ENCODE results near the gene RTRAF. TPM values are rescaled to one million over a fixed set of nuclear protein-coding genes. Genes with fewer than 3 reads are reported as not detected.

RTRAF gene
- polyA plus RNA-seq, 1 donor from 2014 or later: 119 TPM

- Histone ChIP-seq H2AFZ (ENCODE audit: low read depth, low read length) (no peak overlapping the region), H3K9ac (ENCODE audit: low read length) (no peak overlapping the region), H3K4me2 (ENCODE audit: low read length) (no peak overlapping the region)
Observed at GRCh38 chr14:52032204-52032801, 43.0 kb downstream of the RTRAF start.

GRCh38 chr14:52033101-52033642, 43.8 kb downstream of the RTRAF start:
- no peaks in the 10 kb centered on the region for H3K36me3 ChIP-seq (ENCODE audit: insufficient read depth, low read length)
- no peak overlapping the region for H3K27ac ChIP-seq (ENCODE audit: low read length)
- TF ChIP-seq SMC3 (conservative IDR thresholded peaks at IDR 0.05; ENCODE audit: poor library complexity) (no peak), POLR2AphosphoS5 (IDR thresholded peaks at IDR 0.05) (no peak), REST (IDR thresholded peaks at IDR 0.05; ENCODE audit: borderline replicate concordance) (no peak), RAD21 (conservative IDR thresholded peaks at IDR 0.05) (no peak), TAF1 (IDR thresholded peaks at IDR 0.05; ENCODE audit: low read depth) (no peak), MXI1 (conservative IDR thresholded peaks at IDR 0.05; ENCODE audit: poor library complexity, severe bottlenecking) (no peak), EZH2 (IDR thresholded peaks at IDR 0.05; ENCODE audit: borderline replicate concordance, insufficient read depth, low read length, poor library complexity, severe bottlenecking) (no peak), EP300 (conservative IDR thresholded peaks at IDR 0.05; ENCODE audit: poor library complexity, severe bottlenecking) (no peak)
- H4K20me1 ChIP-seq (ENCODE audit: insufficient read depth): no peaks in the 10 kb centered on the region
- no peaks in the 10 kb centered on the region for H3K9me3 ChIP-seq (ENCODE audit: low read length)
- no peak overlapping the region for H3K4me2 ChIP-seq (ENCODE audit: low read length)
- H3K9me2 ChIP-seq (ENCODE audit: insufficient read depth, low read length): no peaks in the 10 kb centered on the region
- H2AFZ ChIP-seq (ENCODE audit: low read depth, low read length): no peak overlapping the region
- H3K79me2 ChIP-seq (replicated peaks; ENCODE audit: insufficient read depth, low read length): no peaks in the 10 kb centered on the region
- H3K27me3 ChIP-seq (ENCODE audit: insufficient read depth, low read depth, low read length): no peaks in the 10 kb centered on the region
- H3K9ac ChIP-seq (ENCODE audit: low read length): no peak overlapping the region
- no peaks in the 10 kb centered on the region for H3F3A ChIP-seq (ENCODE audit: insufficient read depth, low read length, poor library complexity, severe bottlenecking)
- H3K4me3 ChIP-seq (ENCODE audit: low read length): no peak overlapping the region

More at GRCh38 chr14:52032204-52032801, 43.0 kb downstream of the RTRAF start:
- Histone ChIP-seq H3F3A (ENCODE audit: insufficient read depth, low read length, poor library complexity, severe bottlenecking) (no peaks in the 10 kb centered on the region), H3K4me3 (ENCODE audit: low read length) (no peak overlapping the region), H4K20me1 (ENCODE audit: insufficient read depth) (no peaks in the 10 kb centered on the region), H3K27ac (ENCODE audit: low read length) (no peak overlapping the region), H3K27me3 (ENCODE audit: insufficient read depth, low read depth, low read length) (no peaks in the 10 kb centered on the region), H3K9me2 (ENCODE audit: insufficient read depth, low read length) (no peaks in the 10 kb centered on the region), H3K9me3 (ENCODE audit: low read length) (no peaks in the 10 kb centered on the region), H3K79me2 (replicated peaks; ENCODE audit: insufficient read depth, low read length) (no peaks in the 10 kb centered on the region), H3K36me3 (ENCODE audit: insufficient read depth, low read length) (no peaks in the 10 kb centered on the region)
- TF ChIP-seq REST (IDR thresholded peaks at IDR 0.05; ENCODE audit: borderline replicate concordance): no peak
- no peak for TF ChIP-seq POLR2AphosphoS5 (IDR thresholded peaks at IDR 0.05)
- TF ChIP-seq SMC3 (conservative IDR thresholded peaks at IDR 0.05; ENCODE audit: poor library complexity): no peak
- TF ChIP-seq CTCF (IDR thresholded peaks at IDR 0.05; ENCODE audit: poor library complexity, severe bottlenecking): no peak
- TF ChIP-seq EZH2 (IDR thresholded peaks at IDR 0.05; ENCODE audit: borderline replicate concordance, insufficient read depth, low read length, poor library complexity, severe bottlenecking): no peak
- no peak for TF ChIP-seq EP300 (conservative IDR thresholded peaks at IDR 0.05; ENCODE audit: poor library complexity, severe bottlenecking)
- TF ChIP-seq TAF1 (IDR thresholded peaks at IDR 0.05; ENCODE audit: low read depth): no peak
- no peak for TF ChIP-seq MXI1 (conservative IDR thresholded peaks at IDR 0.05; ENCODE audit: poor library complexity, severe bottlenecking)
- no peak for TF ChIP-seq RAD21 (conservative IDR thresholded peaks at IDR 0.05)

Data from neural cell (in vitro differentiated cells).